GM12878 (cell line): Measurements from ENCODE around the gene NES. TPM values are rescaled to one million over a fixed set of nuclear protein-coding genes. Genes with fewer than 3 reads are reported as not detected.

Experiments used
- ATAC-seq: fragments of 200-7000 bp; cut with Tn5 transposase; 3 replicates; pipeline ENCODE4 v1.9.1; 2020; ENCODE audit warnings: mild to moderate bottlenecking, moderate library complexity
- BruUV-seq: library from RNA; stranded (reverse); fragments of 400-500 nt; replicated peaks from 2 replicates; lab custom pipeline; 2021; lab: Mats Ljungman, UMichigan
- CTCF ChIA-PET: fragments of 300-600 bp; sonication (Branson Sonifier 250); formaldehyde crosslinking; extraction: SDS; loops from one replicate; lab custom pipeline; 2021; ENCODE audit warnings: inconsistent platforms; lab: Yijun Ruan, JAX
- POLR2A ChIA-PET: fragments of 350-600 bp; formaldehyde crosslinking; extraction: SDS; loops from one replicate; lab custom pipeline; 2021; ENCODE audit warnings: inconsistent platforms; lab: Charles Lee
- RAD21 ChIA-PET: fragments of 300-600 bp; sonication (Branson Sonifier 250); formaldehyde crosslinking; loops from one replicate; lab custom pipeline; 2023; ENCODE audit warnings: antibody characterized with exemption; ENCODE audit not compliant: unreplicated experiment; lab: Charles Lee
- SMC1A ChIA-PET: fragments of 300-600 bp; sonication (Branson Sonifier 250); formaldehyde crosslinking; loops from one replicate; lab custom pipeline; 2023; ENCODE audit not compliant: unreplicated experiment, uncharacterized antibody; lab: Charles Lee
- DNase-seq: peaks from one replicate; pipeline ENCODE4 v3.0.0-alpha.2; 2011; ENCODE audit warnings: low read depth, low spot score
- FAIRE-seq: peaks from 3 replicates; lab custom pipeline; 2011; peaks lifted over from hg19 to GRCh38; lab: Jason Lieb, UNC
- H2AFZ ChIP-seq: 2 replicates; pipeline ENCODE4 v1.6.0; 2011; ENCODE audit warnings: low read depth, low read length, control low read depth; ENCODE audit not compliant: control insufficient read depth
- H3K27ac ChIP-seq: 2 replicates; pipeline ENCODE4 v1.5.1; 2011; ENCODE audit warnings: control low read depth; ENCODE audit not compliant: control insufficient read depth, insufficient read depth
- H3K27me3 ChIP-seq, 2 experiments: replicated peaks in 1 of 2; 2 replicates each; pipeline versions ENCODE4 v1.6.0 to v1.6.1; 2011; ENCODE audit warnings: low read length in 1 of 2; ENCODE audit not compliant: control insufficient read depth in 2 of 2, insufficient read depth in 2 of 2
- H3K36me3 ChIP-seq, 2 experiments: 2 replicates each; pipeline ENCODE4 v1.5.1; 2011; ENCODE audit warnings: low read length in 1 of 2; ENCODE audit not compliant: control insufficient read depth in 2 of 2, insufficient read depth in 2 of 2
- H3K4me1 ChIP-seq: 2 replicates; pipeline ENCODE4 v1.6.1; 2011; ENCODE audit warnings: mild to moderate bottlenecking, low read length, moderate library complexity, mixed read lengths; ENCODE audit not compliant: control insufficient read depth, insufficient read depth
- H3K4me2 ChIP-seq: 2 replicates; pipeline ENCODE4 v1.6.0; 2011; ENCODE audit warnings: control low read depth; ENCODE audit not compliant: control insufficient read depth, insufficient read depth
- H3K4me3 ChIP-seq: fragments of 200-600 bp; sonication (generic); 2 replicates; pipeline ENCODE4 v1.5.1; 2016
- H3K79me2 ChIP-seq: 2 replicates; pipeline ENCODE4 v1.6.0; 2011; ENCODE audit warnings: low read length; ENCODE audit not compliant: control insufficient read depth, insufficient read depth
- H3K9ac ChIP-seq: 2 replicates; pipeline ENCODE4 v1.8.0; 2011; ENCODE audit warnings: low read length, control low read depth, mixed read lengths; ENCODE audit not compliant: control insufficient read depth, insufficient read depth
- H3K9me3 ChIP-seq: replicated peaks from 3 replicates; pipeline ENCODE4 v1.5.1; 2011; ENCODE audit warnings: mild to moderate bottlenecking, low read length; ENCODE audit not compliant: control insufficient read depth, insufficient read depth
- H4K20me1 ChIP-seq: 2 replicates; pipeline ENCODE4 v1.6.0; 2011; ENCODE audit not compliant: control insufficient read depth, insufficient read depth
- DPF2 ChIP-seq: fragments of 450-650 bp; IDR thresholded peaks from 2 replicates; pipeline ENCODE4 v1.6.1; 2017; ENCODE audit warnings: mild to moderate bottlenecking
- MEF2A ChIP-seq: IDR thresholded peaks from 2 replicates; pipeline ENCODE4 v1.6.1; 2011; ENCODE audit warnings: low read depth, mild to moderate bottlenecking, low read length, moderate library complexity; ENCODE audit not compliant: insufficient read depth
- MTA2 ChIP-seq: fragments of 450-650 bp; IDR thresholded peaks from 2 replicates; pipeline ENCODE4 v1.6.1; 2016; ENCODE audit warnings: low read depth, mild to moderate bottlenecking, moderate library complexity
- MXI1 ChIP-seq: fragments of 150-350 bp; IDR thresholded peaks from 2 replicates; pipeline ENCODE4 v1.6.1; 2011; ENCODE audit warnings: low read depth, mild to moderate bottlenecking, inconsistent platforms, low read length, improper control_type of control experiment
- NFYB ChIP-seq: IDR thresholded peaks from 2 replicates; pipeline ENCODE4 v1.6.1; 2011; ENCODE audit warnings: low read depth, mild to moderate bottlenecking, low read length, improper control_type of control experiment, moderate library complexity; ENCODE audit not compliant: insufficient read depth
- NR2C2 ChIP-seq: IDR thresholded peaks from 2 replicates; pipeline ENCODE4 v1.6.1; 2011; ENCODE audit warnings: borderline replicate concordance, low read depth; ENCODE audit not compliant: control insufficient read depth, insufficient read length
- NR2F1 ChIP-seq: fragments of 450-650 bp; conservative IDR thresholded peaks from 2 replicates; pipeline ENCODE4 v1.6.1; 2017; ENCODE audit warnings: mild to moderate bottlenecking
- PML ChIP-seq: IDR thresholded peaks from 2 replicates; pipeline ENCODE4 v1.6.1; 2012; ENCODE audit warnings: low read length, inconsistent platforms
- SMARCA5 ChIP-seq: fragments of 450-650 bp; IDR thresholded peaks from 2 replicates; pipeline ENCODE4 v1.6.1; 2017; ENCODE audit warnings: mild to moderate bottlenecking
- SP1 ChIP-seq: IDR thresholded peaks from one replicate; pipeline ENCODE4 v1.6.1; 2011; ENCODE audit warnings: low read depth, low read length
- TARDBP ChIP-seq: IDR thresholded peaks from 2 replicates; pipeline ENCODE4 v1.6.1; 2016; ENCODE audit warnings: borderline replicate concordance
- TBL1XR1 ChIP-seq: IDR thresholded peaks from 2 replicates; pipeline ENCODE4 v1.6.1; 2012; ENCODE audit warnings: low read depth, low read length, improper control_type of control experiment
- TCF3 ChIP-seq: IDR thresholded peaks from 2 replicates; pipeline ENCODE4 v1.6.1; 2012; ENCODE audit warnings: low read depth, mild to moderate bottlenecking, low read length, borderline replicate concordance; ENCODE audit not compliant: insufficient read depth
- WGBS: methylation state at CpG from one replicate; pipeline ENCODE4 v1.1.6; 2016; ENCODE audit warnings: low lambda C conversion rate; ENCODE audit not compliant: insufficient replicate concordance, insufficient coverage; ENCODE audit errors: missing lambda C conversion rate; 5-methylcytosine and 5-hydroxymethylcytosine counted together
- in situ Hi-C: fragments of 300-500 bp; cut with MboI; formaldehyde crosslinking; loops from 9 replicates; pipeline ENCODE4 v1.14.3; 2018; ENCODE audit warnings: mixed read lengths
- intact Hi-C: fragments of 100-400 bp; cut with micrococcal nuclease; formaldehyde crosslinking; loops from one replicate; pipeline ENCODE4 v1.14.2; 2022; ENCODE audit not compliant: unreplicated experiment
- polyA plus RNA-seq, 11 experiments: library from polyadenylated mRNA; depleted of rRNA in 4 of 11; unstranded in 6 of 11; stranded (reverse) in 5 of 11; fragments of >200 nt; fragmentation: Nextera tagmentation in 4 of 11; fragmentation: Illumina TruSeq in 1 of 11; extraction: Ambion mirVana in 4 of 11; extraction: Trizol in 1 of 11; gene quantifications; 1 replicate in 1 of 11; 2 replicates in 10 of 11; pipeline versions ENCODE4 v1.2.1 to v1.2.3, GENCODE V29; 2011 to 2016; ENCODE audit warnings: inconsistent platforms in 2 of 11, missing spikeins in 2 of 11, low read depth in 1 of 11
- total RNA-seq, 4 experiments: library from RNA; depleted of rRNA in 3 of 4; stranded (reverse); fragments of >200 nt in 3 of 4; fragmentation: Illumina TruSeq in 1 of 4; extraction: Trizol in 1 of 4; gene quantifications; 2 replicates each; pipeline versions ENCODE4 v1.2.1 to v1.2.3, GENCODE V29; 2013 to 2021
- TF ChIP-seq, protein P1 (sequence below): fragments of 150-350 bp; IDR thresholded peaks from 2 replicates; pipeline ENCODE4 v1.6.1; 2014; ENCODE audit warnings: mild to moderate bottlenecking, low read depth, low read length
- TF ChIP-seq, protein P2 (sequence below): IDR thresholded peaks from 2 replicates; pipeline ENCODE4 v1.6.1; 2012; ENCODE audit warnings: low read depth, low read length, improper control_type of control experiment
- TF ChIP-seq, protein P3 (sequence below): fragments of 450-650 bp; formaldehyde crosslinking; IDR thresholded peaks from 2 replicates; pipeline ENCODE4 v1.5.0; 2022; ENCODE audit warnings: mild to moderate bottlenecking, missing genetic modification characterization
- TF ChIP-seq, protein P4 (sequence below): fragments of 450-650 bp; conservative IDR thresholded peaks from 2 replicates; pipeline ENCODE4 v1.6.1; 2017; ENCODE audit warnings: mild to moderate bottlenecking, moderate library complexity
- TF ChIP-seq, protein P5 (sequence below): IDR thresholded peaks from 2 replicates; pipeline ENCODE4 v1.6.1; 2011; ENCODE audit warnings: borderline replicate concordance, low read depth, mild to moderate bottlenecking, moderate library complexity, mixed read lengths, low read length; ENCODE audit not compliant: insufficient read depth; ENCODE audit errors: extremely low read length

The NES gene
- total and polyA plus RNA-seq, 10 of the 15 experiments (the other 5 are each of a cell fraction or from before 2014, with no cell fraction given) = under 0.01 to 0.15 (median 0.02) TPM; not detected in 4

DNA sequence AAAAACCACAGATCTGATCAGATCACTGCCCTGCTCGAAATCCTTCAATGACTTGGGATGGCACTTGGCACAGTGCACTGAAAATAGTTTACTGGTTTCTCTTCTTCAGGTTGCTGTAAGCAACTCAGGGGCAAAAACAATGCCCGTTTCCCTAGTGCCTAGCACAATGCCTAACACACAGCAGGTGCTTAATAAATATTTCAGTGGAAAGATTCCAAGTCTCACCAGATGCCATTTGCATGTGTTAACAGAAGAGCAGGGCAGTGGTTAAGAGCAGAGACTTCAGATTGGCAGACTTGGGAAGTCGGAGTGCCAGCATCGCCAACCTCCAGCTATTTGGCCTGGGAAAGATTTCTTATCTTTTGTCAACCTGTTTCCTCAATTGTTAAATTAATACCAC, 40.1 kb upstream of the NES start:
- Histone ChIP-seq H3K4me1 (peaks cover 7% of the 10 kb centered on the region), H3K4me3 (no peak overlapping the region), H3K36me3 (peaks cover 4 to 16% of the 10 kb centered on the region in 2 experiments), H3K9me3 (no peaks in the 10 kb centered on the region), H4K20me1 (no peaks in the 10 kb centered on the region; the same call in 1 of the 2 replicates), H2AFZ (no peak overlapping the region), H3K27ac (no peak overlapping the region), H3K79me2 (peaks cover 12% of the 10 kb centered on the region), H3K27me3 (no peaks in the 10 kb centered on the region), H3K9ac (no peak overlapping the region), H3K4me2 (no peak overlapping the region)
- WGBS = 77% methylated on average over 4 of the region's 4 CpGs
- intact Hi-C loops (no loop called here), in situ Hi-C loops (no loop called here)
- SMC1A ChIA-PET = no interaction called here
- FAIRE-seq (no peak), DNase-seq (no peak), ATAC-seq (no peak)
- POLR2A ChIA-PET = no interaction called here
- CTCF ChIA-PET = interaction anchor here (10.0 kb wide), 1 partner anchor 27 kb away, joined by 68 read pairs; no protein-coding TSS in a partner anchor
- BruUV-seq = no TSS peak
- RAD21 ChIA-PET = no interaction called here
- TF ChIP-seq, protein P1, sequence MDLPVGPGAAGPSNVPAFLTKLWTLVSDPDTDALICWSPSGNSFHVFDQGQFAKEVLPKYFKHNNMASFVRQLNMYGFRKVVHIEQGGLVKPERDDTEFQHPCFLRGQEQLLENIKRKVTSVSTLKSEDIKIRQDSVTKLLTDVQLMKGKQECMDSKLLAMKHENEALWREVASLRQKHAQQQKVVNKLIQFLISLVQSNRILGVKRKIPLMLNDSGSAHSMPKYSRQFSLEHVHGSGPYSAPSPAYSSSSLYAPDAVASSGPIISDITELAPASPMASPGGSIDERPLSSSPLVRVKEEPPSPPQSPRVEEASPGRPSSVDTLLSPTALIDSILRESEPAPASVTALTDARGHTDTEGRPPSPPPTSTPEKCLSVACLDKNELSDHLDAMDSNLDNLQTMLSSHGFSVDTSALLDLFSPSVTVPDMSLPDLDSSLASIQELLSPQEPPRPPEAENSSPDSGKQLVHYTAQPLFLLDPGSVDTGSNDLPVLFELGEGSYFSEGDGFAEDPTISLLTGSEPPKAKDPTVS = no peak
- TF ChIP-seq TARDBP (no peak), SMARCA5 (no peak), SP1 (no peak), NR2C2 (no peak), MTA2 (no peak), PML (no peak), NFYB (no peak), TBL1XR1 (no peak), MEF2A (no peak), MXI1 (no peak), NR2F1 (no peak), DPF2 (no peak), TCF3 (no peak)
- TF ChIP-seq, protein P2, sequence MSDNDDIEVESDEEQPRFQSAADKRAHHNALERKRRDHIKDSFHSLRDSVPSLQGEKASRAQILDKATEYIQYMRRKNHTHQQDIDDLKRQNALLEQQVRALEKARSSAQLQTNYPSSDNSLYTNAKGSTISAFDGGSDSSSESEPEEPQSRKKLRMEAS = no peak
- TF ChIP-seq, protein P3, sequence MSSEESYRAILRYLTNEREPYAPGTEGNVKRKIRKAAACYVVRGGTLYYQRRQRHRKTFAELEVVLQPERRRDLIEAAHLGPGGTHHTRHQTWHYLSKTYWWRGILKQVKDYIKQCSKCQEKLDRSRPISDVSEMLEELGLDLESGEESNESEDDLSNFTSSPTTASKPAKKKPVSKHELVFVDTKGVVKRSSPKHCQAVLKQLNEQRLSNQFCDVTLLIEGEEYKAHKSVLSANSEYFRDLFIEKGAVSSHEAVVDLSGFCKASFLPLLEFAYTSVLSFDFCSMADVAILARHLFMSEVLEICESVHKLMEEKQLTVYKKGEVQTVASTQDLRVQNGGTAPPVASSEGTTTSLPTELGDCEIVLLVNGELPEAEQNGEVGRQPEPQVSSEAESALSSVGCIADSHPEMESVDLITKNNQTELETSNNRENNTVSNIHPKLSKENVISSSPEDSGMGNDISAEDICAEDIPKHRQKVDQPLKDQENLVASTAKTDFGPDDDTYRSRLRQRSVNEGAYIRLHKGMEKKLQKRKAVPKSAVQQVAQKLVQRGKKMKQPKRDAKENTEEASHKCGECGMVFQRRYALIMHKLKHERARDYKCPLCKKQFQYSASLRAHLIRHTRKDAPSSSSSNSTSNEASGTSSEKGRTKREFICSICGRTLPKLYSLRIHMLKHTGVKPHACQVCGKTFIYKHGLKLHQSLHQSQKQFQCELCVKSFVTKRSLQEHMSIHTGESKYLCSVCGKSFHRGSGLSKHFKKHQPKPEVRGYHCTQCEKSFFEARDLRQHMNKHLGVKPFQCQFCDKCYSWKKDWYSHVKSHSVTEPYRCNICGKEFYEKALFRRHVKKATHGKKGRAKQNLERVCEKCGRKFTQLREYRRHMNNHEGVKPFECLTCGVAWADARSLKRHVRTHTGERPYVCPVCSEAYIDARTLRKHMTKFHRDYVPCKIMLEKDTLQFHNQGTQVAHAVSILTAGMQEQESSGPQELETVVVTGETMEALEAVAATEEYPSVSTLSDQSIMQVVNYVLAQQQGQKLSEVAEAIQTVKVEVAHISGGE = no peak
- TF ChIP-seq, protein P4, sequence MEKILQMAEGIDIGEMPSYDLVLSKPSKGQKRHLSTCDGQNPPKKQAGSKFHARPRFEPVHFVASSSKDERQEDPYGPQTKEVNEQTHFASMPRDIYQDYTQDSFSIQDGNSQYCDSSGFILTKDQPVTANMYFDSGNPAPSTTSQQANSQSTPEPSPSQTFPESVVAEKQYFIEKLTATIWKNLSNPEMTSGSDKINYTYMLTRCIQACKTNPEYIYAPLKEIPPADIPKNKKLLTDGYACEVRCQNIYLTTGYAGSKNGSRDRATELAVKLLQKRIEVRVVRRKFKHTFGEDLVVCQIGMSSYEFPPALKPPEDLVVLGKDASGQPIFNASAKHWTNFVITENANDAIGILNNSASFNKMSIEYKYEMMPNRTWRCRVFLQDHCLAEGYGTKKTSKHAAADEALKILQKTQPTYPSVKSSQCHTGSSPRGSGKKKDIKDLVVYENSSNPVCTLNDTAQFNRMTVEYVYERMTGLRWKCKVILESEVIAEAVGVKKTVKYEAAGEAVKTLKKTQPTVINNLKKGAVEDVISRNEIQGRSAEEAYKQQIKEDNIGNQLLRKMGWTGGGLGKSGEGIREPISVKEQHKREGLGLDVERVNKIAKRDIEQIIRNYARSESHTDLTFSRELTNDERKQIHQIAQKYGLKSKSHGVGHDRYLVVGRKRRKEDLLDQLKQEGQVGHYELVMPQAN = no peak
- TF ChIP-seq, protein P5, sequence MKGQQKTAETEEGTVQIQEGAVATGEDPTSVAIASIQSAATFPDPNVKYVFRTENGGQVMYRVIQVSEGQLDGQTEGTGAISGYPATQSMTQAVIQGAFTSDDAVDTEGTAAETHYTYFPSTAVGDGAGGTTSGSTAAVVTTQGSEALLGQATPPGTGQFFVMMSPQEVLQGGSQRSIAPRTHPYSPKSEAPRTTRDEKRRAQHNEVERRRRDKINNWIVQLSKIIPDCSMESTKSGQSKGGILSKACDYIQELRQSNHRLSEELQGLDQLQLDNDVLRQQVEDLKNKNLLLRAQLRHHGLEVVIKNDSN = no peak
